HEK293T (cell line): ENCODE results near the gene SUPT4H1.

Source experiments
- BHLHE40 ChIP-seq: fragments of 450-650 bp; IDR thresholded peaks from 2 replicates; pipeline ENCODE4 v1.6.1; 2016; ENCODE audit warnings: mild to moderate bottlenecking, moderate library complexity, borderline replicate concordance
- FOXA1 ChIP-seq: fragments of 450-650 bp; IDR thresholded peaks from 2 replicates; pipeline ENCODE4 v1.6.1; 2016; ENCODE audit warnings: mild to moderate bottlenecking
- FOXM1 ChIP-seq: fragments of 450-650 bp; IDR thresholded peaks from 2 replicates; pipeline ENCODE4 v1.6.1; 2017; ENCODE audit warnings: mild to moderate bottlenecking, borderline replicate concordance
- LEF1 ChIP-seq: fragments of 450-650 bp; IDR thresholded peaks from 2 replicates; pipeline ENCODE4 v1.6.1; 2017; ENCODE audit warnings: mild to moderate bottlenecking, borderline replicate concordance
- NFRKB ChIP-seq: fragments of 450-650 bp; IDR thresholded peaks from 2 replicates; pipeline ENCODE4 v1.6.1; 2016; ENCODE audit warnings: mild to moderate bottlenecking, moderate library complexity
- SP1 ChIP-seq: fragments of 450-650 bp; IDR thresholded peaks from 2 replicates; pipeline ENCODE4 v1.6.1; 2017
- SUZ12 ChIP-seq: fragments of 450-650 bp; IDR thresholded peaks from 2 replicates; pipeline ENCODE4 v1.6.1; 2016; ENCODE audit warnings: mild to moderate bottlenecking
- ZNF384 ChIP-seq: fragments of 450-650 bp; IDR thresholded peaks from 2 replicates; pipeline ENCODE4 v1.6.1; 2016
- TF ChIP-seq, protein P1 (sequence below): fragments of 450-650 bp; IDR thresholded peaks from 2 replicates; pipeline ENCODE4 v1.6.1; 2016

DNA sequence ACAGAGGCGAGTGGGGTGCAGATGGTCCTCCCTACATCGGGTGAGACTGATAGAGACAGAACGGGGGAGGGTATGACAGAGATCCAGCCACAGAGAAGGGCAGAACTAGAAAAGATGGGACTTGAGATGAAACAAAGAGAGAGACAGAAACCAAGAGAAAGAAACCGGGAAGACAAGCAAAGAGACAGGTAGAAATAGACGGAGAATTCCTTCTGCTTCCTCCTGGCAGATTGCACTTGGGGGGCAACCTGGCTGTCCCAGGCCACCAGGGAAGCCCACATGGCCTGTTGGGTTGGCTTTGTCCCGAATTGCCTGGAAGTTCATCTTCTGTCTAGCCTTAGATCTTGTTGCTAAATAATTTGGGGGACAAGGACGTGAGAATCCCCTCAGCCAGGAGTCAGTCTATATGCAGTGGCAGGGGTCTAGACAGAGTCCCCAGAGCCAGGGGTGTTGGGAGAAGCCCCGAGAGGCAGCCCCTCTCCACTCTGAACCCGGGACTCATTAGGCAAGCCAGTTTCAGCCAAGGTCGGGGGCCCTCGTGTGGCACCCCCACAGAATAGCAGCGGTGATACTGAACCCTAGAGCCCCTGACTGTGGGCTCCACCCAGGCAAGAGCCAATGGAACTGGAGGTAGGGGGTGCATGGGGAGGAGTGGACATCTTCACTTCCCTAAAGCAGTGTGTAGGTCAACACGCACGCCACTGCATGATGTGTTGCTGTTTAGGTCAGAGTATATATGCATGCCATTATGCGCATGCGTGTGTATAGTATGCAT lies 22.8 kb downstream of the SUPT4H1 start:
- TF ChIP-seq FOXM1 (no peak), SUZ12 (no peak), LEF1 (no peak), SP1 (no peak), ZNF384 (no peak), NFRKB (no peak), BHLHE40 (no peak), FOXA1 (no peak)
- TF ChIP-seq, protein P1, sequence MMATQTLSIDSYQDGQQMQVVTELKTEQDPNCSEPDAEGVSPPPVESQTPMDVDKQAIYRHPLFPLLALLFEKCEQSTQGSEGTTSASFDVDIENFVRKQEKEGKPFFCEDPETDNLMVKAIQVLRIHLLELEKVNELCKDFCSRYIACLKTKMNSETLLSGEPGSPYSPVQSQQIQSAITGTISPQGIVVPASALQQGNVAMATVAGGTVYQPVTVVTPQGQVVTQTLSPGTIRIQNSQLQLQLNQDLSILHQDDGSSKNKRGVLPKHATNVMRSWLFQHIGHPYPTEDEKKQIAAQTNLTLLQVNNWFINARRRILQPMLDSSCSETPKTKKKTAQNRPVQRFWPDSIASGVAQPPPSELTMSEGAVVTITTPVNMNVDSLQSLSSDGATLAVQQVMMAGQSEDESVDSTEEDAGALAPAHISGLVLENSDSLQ, result no peak
